Karpas-422 (cell line): ENCODE measurements around the gene ATP11A. TPM values are rescaled to one million over a fixed set of nuclear protein-coding genes. Genes with fewer than 3 reads are reported as not detected.

Experiments used
- DNase-seq: peaks from one replicate; pipeline ENCODE4 v3.0.0-alpha.2; 2015
- H2AFZ ChIP-seq: fragments of 200-600 bp; sonication (generic); 2 replicates; pipeline ENCODE4 v1.6.1; 2014; ENCODE audit warnings: antibody characterized with exemption, low read length, mixed read lengths
- H3K27ac ChIP-seq: fragments of 200-600 bp; sonication (generic); 2 replicates; pipeline ENCODE4 v1.5.1; 2014; ENCODE audit warnings: mild to moderate bottlenecking, low read length, moderate library complexity
- H3K27me3 ChIP-seq: fragments of 200-600 bp; sonication (generic); 2 replicates; pipeline ENCODE4 v1.6.1; 2014; ENCODE audit warnings: low read length, mixed read lengths
- H3K36me3 ChIP-seq: fragments of 200-600 bp; sonication (generic); 2 replicates; pipeline ENCODE4 v1.6.1; 2014; ENCODE audit warnings: low read length, mixed read lengths; ENCODE audit not compliant: insufficient read depth
- H3K4me1 ChIP-seq: fragments of 200-600 bp; sonication (generic); 2 replicates; pipeline ENCODE4 v1.6.1; 2014; ENCODE audit warnings: mild to moderate bottlenecking, low read length, mixed read lengths
- H3K4me2 ChIP-seq: fragments of 200-600 bp; sonication (generic); 2 replicates; pipeline ENCODE4 v1.6.1; 2014; ENCODE audit warnings: low read length, low read depth, mild to moderate bottlenecking; ENCODE audit not compliant: poor library complexity, severe bottlenecking
- H3K4me3 ChIP-seq: fragments of 200-600 bp; sonication (generic); 2 replicates; pipeline ENCODE4 v1.5.1; 2014; ENCODE audit warnings: mild to moderate bottlenecking, antibody characterized with exemption, low read length, mixed read lengths
- H3K79me2 ChIP-seq: fragments of 200-600 bp; sonication (generic); 2 replicates; pipeline ENCODE4 v1.6.1; 2014; ENCODE audit warnings: mild to moderate bottlenecking, low read length, mixed read lengths
- H3K9ac ChIP-seq: fragments of 200-600 bp; sonication (generic); 2 replicates; pipeline ENCODE4 v1.6.0; 2014; ENCODE audit warnings: low read length
- H3K9me2 ChIP-seq: fragments of 200-600 bp; sonication (generic), shearing (Covaris generic); replicated peaks from 2 replicates; pipeline ENCODE4 v1.6.0; 2014; ENCODE audit warnings: mild to moderate bottlenecking, low read length, moderate library complexity; ENCODE audit not compliant: insufficient read depth
- H3K9me3 ChIP-seq: fragments of 300-700, 200-600 bp; sonication (generic); 2 replicates; pipeline ENCODE4 v1.6.1; 2014; ENCODE audit warnings: low read length, mixed read lengths
- H4K20me1 ChIP-seq: fragments of 200-600 bp; sonication (generic); 2 replicates; pipeline ENCODE4 v1.6.1; 2014; ENCODE audit warnings: mild to moderate bottlenecking, antibody characterized with exemption, low read length, low read depth; ENCODE audit not compliant: insufficient read depth
- total RNA-seq: library from RNA; depleted of rRNA; stranded (reverse); fragments of >200 nt; shearing (Covaris generic); gene quantifications from 2 replicates; pipeline ENCODE4 v1.2.3, GENCODE V29; 2014; ENCODE audit warnings: low replicate concordance

The ATP11A gene
- total RNA-seq, 1 experiment from 2014 or later = 0.11 TPM

DNA sequence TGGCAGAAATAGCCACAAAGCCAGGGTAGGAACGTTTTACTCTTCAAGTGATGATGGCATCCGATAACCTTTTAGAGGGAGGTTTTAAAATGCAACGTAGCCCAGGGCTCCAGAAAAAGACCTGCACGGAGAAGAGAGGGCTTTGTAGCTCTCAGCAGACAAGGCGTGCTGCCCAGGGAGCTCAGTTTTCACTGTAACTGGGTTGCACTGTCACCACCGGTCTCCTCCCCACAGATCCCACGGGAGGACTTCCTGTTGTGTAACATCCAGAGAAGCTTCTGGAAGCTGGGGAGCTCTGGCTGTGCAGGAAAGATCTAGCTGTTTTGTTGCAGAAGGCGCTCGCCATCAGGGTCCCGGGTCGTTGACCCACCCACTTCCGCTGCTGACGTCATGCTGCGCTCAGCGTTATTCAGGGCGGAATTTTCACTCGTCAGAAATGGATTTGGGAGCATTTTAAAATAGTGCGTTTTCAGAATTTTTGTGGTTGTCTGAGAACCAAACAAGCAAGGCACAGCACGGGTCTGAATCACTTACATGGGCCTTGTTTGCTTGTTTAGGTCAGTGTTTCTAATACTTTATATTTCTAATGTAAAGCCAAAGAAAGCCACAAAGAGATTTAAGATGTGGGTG lies 50.8 kb downstream of the ATP11A start:
- Histone ChIP-seq H4K20me1 (no peaks in the 10 kb centered on the region; the same call in 1 of the 2 replicates), H3K4me1 (no peaks in the 10 kb centered on the region), H3K9ac (no peak overlapping the region), H3K9me3 (no peaks in the 10 kb centered on the region), H3K4me2 (no peak overlapping the region), H3K79me2 (no peaks in the 10 kb centered on the region), H2AFZ (no peak overlapping the region), H3K4me3 (no peak overlapping the region), H3K9me2 (no peaks in the 10 kb centered on the region), H3K27me3 (no peaks in the 10 kb centered on the region), H3K36me3 (no peaks in the 10 kb centered on the region), H3K27ac (no peak overlapping the region)
- DNase-seq = no peak

DNA sequence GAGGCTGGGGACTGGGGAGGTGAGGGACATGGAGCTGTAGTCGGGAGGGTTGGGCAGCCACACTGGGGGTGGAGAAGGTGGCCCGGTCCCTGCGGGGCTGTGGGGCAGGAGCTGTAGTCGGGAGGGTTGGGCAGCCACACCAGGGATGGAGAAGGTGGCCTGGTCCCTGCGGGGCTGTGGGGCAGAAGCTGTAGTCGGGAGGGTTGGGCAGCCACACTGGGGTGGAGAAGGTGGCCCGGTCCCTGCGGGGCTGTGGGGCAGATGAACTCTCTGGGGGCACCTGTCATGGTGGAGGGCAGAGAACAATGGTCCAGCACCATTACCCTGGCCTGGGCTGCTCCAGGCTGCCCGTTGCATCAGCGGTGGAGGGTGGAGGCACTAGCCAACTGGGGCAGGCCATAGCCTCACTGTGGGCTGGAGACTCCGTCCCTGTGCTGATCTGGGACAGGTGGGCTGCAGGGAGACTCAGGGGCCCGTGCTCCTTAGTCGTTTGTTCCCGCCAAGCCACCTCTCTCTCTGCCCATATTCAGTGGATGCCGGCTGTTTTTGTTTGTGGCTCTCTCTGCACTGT lies 51.4 kb downstream of the ATP11A start:
- Histone ChIP-seq H4K20me1 (no peaks in the 10 kb centered on the region; the same call in 1 of the 2 replicates), H3K4me1 (no peaks in the 10 kb centered on the region), H3K36me3 (no peaks in the 10 kb centered on the region), H3K4me3 (no peak overlapping the region), H3K27ac (no peak overlapping the region), H3K9me2 (no peaks in the 10 kb centered on the region), H3K27me3 (no peaks in the 10 kb centered on the region), H3K4me2 (no peak overlapping the region), H3K79me2 (no peaks in the 10 kb centered on the region), H2AFZ (no peak overlapping the region), H3K9me3 (no peaks in the 10 kb centered on the region), H3K9ac (no peak overlapping the region)
- no peak for DNase-seq

DNA sequence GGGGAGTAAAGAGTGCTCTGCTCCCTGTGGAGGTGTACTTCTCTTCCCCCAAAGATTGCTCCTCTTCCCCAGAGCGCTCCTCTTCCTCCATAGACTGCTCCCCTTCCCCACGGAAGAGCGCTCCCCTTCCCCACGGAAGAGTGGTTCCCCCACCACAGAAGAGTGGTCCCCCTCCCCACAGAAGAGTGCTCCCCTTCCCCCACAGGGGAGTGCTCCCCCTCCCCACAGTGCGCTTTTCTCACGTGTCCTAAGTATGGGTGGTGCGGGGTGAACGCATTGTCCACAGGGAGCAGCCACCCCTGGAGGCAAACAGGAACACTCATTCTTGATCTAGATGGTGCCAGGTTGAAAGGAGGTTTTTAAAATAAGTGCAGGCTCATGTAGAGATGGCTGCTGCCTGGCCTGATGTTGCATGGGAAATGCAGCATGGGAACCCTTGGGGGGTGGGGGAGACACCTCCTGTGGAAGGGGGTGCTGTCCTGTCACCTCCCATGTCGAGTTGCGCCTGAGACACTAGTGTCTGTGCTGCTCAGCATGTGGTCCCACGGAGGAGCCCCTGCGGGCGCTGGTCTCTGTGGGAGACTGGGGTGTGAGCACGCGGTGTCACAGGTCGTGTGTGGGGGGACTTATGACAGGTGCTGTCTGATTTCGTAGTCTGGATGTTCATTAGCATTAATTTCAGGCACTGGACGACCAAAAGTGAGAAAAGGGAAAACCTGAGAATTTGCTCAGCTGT lies 52.2 kb downstream of the ATP11A start:
- H2AFZ ChIP-seq = no peak overlapping the region
- no peak overlapping the region for H3K9ac ChIP-seq
- no peaks in the 10 kb centered on the region; the same call in 1 of the 2 replicates for H4K20me1 ChIP-seq
- H3K4me2 ChIP-seq = no peak overlapping the region
- H3K79me2 ChIP-seq = no peaks in the 10 kb centered on the region
- no peaks in the 10 kb centered on the region for H3K4me1 ChIP-seq
- H3K9me2 ChIP-seq = no peaks in the 10 kb centered on the region
- no peaks in the 10 kb centered on the region for H3K36me3 ChIP-seq
- no peaks in the 10 kb centered on the region for H3K9me3 ChIP-seq
- no peaks in the 10 kb centered on the region for H3K27me3 ChIP-seq
- H3K4me3 ChIP-seq = no peak overlapping the region
- H3K27ac ChIP-seq = no peak overlapping the region
- DNase-seq = no peak

DNA sequence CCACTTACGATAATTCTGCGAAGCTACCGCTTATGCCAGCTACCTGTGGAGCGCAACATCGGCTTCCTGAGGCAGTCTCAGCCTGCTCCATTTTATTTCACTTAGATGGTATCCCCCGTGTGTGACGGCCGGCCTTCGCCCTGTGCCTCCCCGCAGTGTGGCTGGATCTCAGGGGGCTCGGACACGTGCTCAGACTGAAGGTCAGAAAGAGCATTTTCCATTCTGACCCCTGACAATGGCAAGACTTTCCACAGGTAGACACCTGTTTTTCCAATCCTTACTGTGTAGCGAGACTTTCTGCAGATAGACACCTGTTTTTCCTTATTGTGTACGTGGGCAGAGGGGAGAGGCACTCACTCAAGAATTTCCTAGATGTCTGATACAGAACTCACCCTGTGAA lies 52.7 kb downstream of the ATP11A start:
- H3K9ac ChIP-seq = no peak overlapping the region
- H3K79me2 ChIP-seq = no peaks in the 10 kb centered on the region

DNA sequence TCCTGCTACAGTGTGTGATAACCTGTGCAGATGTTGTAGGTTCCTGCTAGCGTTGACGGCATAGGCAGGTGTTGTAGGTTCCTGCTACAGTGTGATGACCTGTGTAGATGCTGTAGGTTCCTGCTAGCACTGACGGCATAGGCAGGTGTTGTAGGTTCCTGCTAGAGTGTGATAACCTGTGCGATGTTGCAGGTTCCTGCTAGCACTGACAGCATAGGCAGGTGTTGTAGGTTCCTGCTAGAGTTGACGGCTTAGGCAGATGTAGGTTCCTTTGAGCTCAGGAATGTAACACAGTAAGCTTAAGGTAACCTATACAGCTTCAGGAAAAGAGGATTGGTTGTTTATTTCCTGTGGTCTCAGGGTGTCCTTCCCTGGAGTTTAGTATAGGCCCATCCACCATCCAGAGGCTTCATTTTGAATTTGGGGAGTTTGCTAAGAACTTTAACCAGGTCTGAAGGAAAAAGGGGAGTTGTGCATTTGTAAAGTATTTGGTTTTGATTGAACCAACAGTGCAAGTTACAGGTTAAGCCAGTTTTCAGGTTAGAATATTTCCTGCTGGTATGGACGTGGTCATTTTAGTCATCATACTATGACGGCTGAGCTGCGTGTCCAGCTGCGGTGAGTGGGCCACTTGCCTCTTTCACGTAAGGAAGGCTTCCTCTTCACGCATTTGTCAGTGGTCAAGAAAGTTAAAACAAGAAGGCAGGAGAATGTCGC lies 53.8 kb downstream of the ATP11A start:
- no peaks in the 10 kb centered on the region for H3K27me3 ChIP-seq
- no peaks in the 10 kb centered on the region for H3K36me3 ChIP-seq
- DNase-seq = no peak
- H4K20me1 ChIP-seq = no peaks in the 10 kb centered on the region; the same call in 1 of the 2 replicates
- H2AFZ ChIP-seq = no peak overlapping the region
- H3K4me3 ChIP-seq = no peak overlapping the region
- H3K4me2 ChIP-seq = no peak overlapping the region
- no peaks in the 10 kb centered on the region for H3K9me2 ChIP-seq
- no peaks in the 10 kb centered on the region for H3K4me1 ChIP-seq
- no peak overlapping the region for H3K9ac ChIP-seq
- H3K27ac ChIP-seq = no peak overlapping the region
- no peaks in the 10 kb centered on the region for H3K9me3 ChIP-seq
- no peaks in the 10 kb centered on the region for H3K79me2 ChIP-seq

More for the DNA sequence above, 52.7 kb downstream of the ATP11A start:
- H3K9me2 ChIP-seq = no peaks in the 10 kb centered on the region
- H3K4me2 ChIP-seq = no peak overlapping the region
- H3K27me3 ChIP-seq = no peaks in the 10 kb centered on the region
- no peaks in the 10 kb centered on the region; the same call in 1 of the 2 replicates for H4K20me1 ChIP-seq
- H2AFZ ChIP-seq = no peak overlapping the region
- no peak overlapping the region for H3K4me3 ChIP-seq
- H3K9me3 ChIP-seq = no peaks in the 10 kb centered on the region
- H3K36me3 ChIP-seq = no peaks in the 10 kb centered on the region
- no peak overlapping the region for H3K27ac ChIP-seq
- DNase-seq = no peak
- H3K4me1 ChIP-seq = no peaks in the 10 kb centered on the region

DNA sequence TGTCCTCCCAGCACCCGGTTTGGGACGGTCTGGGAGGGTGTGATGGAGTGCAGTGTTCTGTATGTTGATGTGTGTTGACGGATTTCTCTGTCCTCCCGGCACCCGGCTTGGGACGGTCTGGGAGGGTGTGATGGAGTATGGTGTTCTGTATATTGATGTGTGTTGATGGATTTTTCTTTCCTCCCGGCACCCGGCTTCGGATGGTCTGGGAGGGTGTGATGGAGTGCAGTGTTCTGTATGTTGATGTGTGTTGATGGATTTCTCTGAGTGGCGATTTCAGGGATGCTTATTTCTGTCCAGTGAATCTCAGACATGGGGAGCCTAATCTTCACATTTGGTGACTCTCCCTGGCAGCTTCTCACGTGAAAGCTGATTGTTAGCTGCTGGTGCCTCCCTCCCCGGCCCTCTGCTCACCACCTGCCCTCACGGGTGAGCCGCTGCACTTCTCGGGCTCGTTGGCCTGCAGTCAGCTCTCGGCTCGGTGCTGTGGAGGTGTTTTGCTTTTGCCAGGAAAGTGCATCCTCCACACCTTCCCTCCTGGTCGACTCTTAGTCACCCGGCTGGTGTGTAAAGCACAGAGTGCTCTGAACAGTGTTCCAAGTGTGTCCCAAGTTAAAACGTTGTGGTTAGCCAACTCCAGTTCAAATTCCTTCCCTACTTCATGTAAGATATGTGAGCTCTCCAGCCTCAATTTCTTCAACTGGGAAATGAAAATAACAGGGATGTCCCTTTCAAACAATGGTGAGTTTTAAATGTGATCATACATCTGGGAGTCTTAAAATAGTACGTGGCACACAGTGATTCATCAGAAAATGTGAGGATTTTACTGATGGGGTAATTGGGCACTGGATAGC lies 54.6 kb downstream of the ATP11A start:
- no peaks in the 10 kb centered on the region; the same call in 1 of the 2 replicates for H4K20me1 ChIP-seq
- H3K79me2 ChIP-seq = no peaks in the 10 kb centered on the region
- no peak for DNase-seq
- no peak overlapping the region for H3K27ac ChIP-seq
- no peak overlapping the region for H3K4me3 ChIP-seq
- H3K4me2 ChIP-seq = no peak overlapping the region
- no peaks in the 10 kb centered on the region for H3K36me3 ChIP-seq
- H3K9me2 ChIP-seq = no peaks in the 10 kb centered on the region
- H2AFZ ChIP-seq = no peak overlapping the region
- H3K9me3 ChIP-seq = no peaks in the 10 kb centered on the region
- no peaks in the 10 kb centered on the region for H3K27me3 ChIP-seq
- H3K9ac ChIP-seq = no peak overlapping the region
- H3K4me1 ChIP-seq = no peaks in the 10 kb centered on the region

DNA sequence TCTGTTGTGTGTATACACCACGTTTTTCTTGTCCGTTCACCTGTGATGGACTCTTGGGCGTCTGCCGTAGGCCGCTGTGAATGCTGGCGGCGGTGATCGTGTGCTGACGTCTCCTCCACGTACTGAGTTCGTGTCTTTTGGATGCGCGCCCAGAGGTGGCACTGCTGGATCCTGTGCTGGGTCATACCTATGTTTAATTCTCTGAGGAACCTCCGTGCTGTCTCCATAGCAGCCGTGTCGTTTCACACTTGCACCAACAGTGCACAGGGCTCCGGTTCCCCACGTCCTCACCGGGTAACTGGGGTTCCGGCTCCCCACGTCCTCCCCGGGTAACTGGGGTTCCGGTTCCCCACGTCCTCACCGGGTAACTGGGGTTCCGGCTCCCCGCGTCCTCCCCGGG lies 56.2 kb downstream of the ATP11A start:
- Histone ChIP-seq H3K79me2 (no peaks in the 10 kb centered on the region), H3K4me2 (no peak overlapping the region), H4K20me1 (no peaks in the 10 kb centered on the region; the same call in 1 of the 2 replicates)

More for the DNA sequence above, 56.2 kb downstream of the ATP11A start:
- H3K36me3 ChIP-seq = no peaks in the 10 kb centered on the region
- H3K9ac ChIP-seq = no peak overlapping the region
- no peaks in the 10 kb centered on the region for H3K4me1 ChIP-seq
- DNase-seq = no peak
- no peaks in the 10 kb centered on the region for H3K27me3 ChIP-seq
- H3K9me3 ChIP-seq = no peaks in the 10 kb centered on the region
- H3K9me2 ChIP-seq = no peaks in the 10 kb centered on the region
- H2AFZ ChIP-seq = no peak overlapping the region
- no peak overlapping the region for H3K4me3 ChIP-seq
- no peak overlapping the region for H3K27ac ChIP-seq
